Measurements from ENCODE around the gene KDM2A.

Gene KDM2A

DNA sequence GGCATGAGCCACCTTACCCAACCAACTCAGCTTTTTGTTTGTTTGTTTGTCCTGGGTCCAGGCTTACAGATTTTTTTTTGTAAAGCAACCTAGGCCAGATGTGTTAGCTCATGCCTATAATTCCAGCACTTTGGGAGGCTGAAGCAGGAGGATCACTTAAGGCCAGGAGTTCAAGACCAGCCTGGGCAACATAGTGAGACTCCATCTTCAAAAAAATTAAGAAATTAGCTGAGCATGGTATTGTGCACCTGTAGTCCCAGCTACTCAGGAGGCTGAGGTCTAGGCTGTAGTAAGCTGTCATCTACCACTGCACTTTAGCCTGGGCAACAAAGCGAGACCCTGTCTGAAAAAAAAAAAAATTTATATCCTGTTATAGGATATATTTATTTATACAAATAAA is 118.5 kb downstream of the KDM2A start:
- DNase-seq (ENCODE audit: low spot score): no peak

DNA sequence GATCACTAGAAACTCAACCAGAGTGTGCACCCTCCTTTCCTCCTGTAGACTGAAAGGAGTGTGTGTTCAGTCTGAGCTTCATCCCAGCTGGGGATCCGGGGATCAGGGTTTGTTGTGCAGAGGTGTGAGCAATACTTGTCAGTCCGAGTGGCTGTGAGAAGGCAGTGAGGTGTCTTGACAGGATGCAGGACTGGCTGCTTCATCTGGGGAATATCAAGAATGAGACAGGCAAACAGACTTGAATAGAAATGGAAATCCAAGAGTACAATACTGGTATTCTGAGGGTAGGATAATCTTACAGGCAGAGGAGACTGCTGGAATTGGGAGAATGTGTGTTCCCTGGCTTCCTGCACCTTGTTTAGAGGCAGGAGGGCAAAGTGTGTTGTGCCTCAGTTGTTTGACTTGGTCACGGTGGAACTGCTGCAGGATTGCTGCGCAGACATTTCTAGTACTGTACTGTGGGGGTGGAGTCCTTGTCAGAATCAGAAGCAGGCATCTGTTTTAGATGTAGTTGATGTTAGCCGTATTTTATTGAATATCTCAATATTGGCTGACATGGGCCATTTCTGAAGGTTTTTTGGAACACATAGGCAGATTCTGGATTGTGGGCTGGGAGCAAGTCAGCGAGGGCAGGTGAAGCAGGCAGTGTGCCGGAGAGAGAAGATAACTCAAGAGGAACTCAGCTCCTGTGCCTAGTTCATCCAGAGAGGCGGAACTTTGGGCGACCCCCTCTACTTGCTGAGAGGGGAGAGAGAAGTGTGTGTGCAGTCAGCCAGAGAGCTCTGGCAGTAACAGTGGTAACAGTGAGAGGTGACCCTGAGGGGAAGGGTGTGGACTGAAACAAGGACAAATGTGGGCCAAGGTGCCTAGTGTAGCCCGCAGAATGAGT is 120.1 kb downstream of the KDM2A start:
- no peak for DNase-seq (ENCODE audit: low spot score)

DNA sequence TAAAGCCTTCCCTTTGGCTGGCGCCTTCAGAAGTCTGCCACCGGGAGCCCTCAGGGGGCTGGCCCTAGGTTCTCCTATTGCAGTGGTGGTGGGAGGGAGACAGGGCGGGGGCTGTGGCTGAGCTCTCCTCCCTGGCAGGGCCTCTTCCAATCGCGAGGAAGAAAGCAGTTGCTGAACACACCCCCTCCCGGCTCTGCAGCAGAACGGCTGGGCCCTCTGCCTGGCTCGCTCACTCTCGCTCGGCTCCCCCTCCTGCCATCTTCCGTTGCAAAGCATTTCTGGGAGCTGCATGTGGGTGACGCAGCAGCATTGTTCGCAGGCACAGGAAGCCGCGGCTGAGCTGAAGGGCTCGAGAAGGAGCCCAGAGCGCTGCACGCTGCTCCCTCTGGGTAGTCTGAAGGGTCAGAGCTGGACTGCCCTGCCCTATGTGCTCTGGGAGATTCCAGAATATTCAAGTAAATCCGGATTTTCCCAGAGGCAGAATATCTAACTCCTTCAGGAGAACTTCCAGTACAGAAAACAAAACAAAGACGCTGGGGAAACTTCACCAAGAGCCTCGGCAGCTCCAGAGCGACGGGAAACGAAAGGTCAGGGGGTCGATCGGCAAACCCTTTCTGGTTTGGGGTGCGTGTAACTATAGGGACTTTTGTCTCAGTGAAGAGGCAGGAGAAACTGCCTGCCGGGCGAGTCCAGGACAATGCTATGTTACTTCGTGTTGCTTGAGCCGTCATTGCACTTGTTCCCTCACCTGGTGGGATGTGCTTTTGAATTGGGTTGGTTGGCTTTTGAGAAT is 120.9 kb downstream of the KDM2A start:
- DNase-seq (ENCODE audit: low spot score): peak; percentile 98

DNA sequence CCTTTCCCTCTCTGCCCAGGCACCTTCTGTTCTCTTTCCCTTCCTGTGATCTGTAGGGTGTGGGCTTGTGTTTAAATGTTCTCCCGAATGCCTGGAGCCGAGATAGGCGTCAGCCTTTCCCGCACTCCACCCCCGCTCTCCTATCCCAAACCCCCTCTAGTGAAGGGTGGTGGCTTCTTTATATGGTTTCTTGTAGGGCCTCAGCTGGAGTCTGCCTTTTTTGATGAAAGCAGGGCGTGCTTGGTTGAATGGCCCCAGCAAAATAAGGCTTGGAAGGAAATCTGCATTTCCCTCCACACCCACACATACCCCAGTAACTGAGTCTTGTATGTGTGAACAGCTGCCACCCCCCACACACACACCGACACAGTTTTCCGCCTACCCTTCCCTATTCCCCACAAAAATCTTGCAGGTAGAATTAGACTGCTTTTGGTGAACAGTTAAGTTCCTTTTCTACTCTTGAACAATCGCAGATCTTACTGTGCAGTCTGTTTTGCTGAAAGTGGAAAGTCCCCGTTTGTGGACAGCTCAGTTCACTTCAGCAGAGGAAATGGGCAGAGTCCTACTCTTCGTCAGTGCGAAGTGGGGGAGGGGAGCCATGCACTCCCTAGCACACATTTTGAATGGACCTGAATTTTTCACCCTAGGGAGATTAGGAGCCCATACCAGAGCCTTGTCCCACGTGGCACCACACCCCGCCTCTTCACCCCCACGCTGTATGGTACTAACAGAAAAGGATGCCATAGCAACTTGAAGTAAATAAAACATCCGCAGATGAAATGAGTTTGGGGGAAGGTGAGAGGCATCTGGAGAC is 121.7 kb downstream of the KDM2A start:
- DNase-seq (ENCODE audit: low spot score): peak; percentile 32

DNA sequence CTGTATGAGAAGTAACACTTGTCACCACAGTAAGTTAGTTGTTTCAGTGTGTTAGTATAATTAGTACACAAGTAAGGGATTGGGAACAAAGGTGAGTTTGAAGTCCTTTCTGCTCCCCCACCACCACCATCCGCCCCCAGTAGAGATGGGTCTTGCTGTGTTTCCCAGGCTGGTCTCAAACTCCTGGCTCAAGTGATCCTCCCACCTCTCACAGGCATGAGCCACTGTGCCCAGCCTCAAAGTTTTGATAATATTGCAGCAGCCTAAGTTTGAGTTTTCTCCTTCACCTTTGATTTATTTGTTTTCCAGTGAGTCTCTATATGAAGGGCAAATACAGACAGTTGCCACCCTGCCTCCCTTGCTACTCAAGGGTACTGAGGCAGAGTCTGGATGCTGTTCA is 123.5 kb downstream of the KDM2A start:
- no peak for DNase-seq (ENCODE audit: low spot score)

DNA sequence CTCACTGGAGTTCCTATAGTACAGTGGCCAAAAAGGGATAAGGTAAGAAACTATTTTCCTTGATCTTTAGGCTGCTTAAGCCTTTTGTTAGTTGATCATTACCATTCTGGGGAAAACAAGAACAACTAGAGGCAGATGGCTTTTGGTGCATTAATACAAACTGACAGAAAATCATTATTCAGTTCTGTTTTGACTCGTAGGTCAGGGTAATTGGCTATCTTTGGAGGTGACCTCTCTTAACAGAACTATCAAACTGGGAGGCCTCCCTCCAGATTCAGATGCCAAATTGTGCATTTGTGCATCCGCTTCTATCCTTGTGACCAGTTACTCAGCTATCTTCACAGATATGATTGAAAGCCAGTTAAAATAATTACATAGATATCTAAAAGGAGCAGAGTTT is 124.0 kb downstream of the KDM2A start:
- DNase-seq (ENCODE audit: low spot score): no peak

DNA sequence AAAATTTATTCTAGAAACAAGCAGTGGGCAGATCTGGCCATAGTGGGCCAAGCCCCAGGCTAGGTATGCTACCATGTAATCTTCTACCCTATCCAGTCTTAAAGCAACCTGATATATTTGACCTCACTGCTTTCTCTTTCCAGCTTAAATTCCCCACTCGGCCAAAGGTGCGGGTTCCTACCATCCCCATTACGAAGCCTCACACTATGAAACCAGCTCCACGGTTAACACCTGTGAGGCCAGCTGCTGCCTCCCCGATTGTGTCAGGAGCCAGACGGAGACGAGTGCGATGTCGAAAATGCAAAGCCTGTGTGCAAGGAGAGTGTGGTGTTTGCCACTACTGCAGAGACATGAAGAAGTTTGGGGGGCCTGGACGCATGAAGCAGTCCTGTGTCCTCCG is 126.0 kb downstream of the KDM2A start:
- DNase-seq (ENCODE audit: low spot score): no peak

DNA sequence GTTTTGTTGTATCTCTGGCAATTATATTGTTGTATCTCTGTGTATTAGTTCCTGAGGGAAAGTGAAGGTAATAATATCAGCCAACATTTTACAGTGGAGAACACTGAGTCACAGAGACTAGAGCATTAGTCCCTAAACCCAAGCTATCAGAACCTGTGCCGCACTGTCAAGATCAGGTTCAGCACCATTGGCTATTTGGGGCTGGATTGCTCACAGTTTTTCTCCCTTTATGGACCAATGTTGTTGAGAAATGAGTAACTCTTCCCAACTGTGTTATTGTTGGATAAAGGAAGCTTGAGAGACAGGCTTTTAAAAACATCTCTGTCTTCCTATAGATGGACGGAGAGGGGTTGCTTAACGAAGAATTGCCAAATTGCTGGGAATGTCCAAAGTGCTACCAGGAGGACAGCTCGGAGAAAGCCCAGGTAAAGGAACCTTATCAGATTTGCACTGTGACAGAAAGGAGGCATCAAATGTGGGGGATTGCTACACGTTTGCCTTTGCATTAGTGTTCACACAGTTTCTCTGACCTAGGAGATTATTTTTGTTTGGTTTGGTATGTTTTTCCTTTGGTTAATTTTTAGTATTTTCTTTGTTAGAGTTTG is 129.0 kb downstream of the KDM2A start:
- no peak for DNase-seq (ENCODE audit: low spot score)

DNA sequence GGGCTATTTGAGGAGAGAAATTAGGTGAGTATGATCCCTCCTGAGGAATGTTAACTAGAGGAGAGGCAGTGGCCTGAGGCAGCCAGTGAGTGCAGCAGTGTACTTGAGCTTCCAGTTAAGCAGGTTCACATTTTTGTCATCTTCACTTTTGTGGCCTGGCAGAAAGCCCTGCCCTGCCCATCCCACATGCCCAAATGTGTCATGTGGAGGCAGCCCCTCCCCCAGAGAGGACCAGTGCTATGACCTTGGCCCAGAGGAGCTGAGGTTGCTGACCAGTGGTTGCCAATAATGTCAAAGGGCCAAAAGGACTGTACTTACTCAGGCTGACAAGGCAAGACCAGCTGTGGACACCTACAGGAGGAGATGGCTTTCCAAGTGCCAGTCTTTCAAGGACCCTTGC is 129.6 kb downstream of the KDM2A start:
- DNase-seq (ENCODE audit: low spot score): peak; percentile 26

DNA sequence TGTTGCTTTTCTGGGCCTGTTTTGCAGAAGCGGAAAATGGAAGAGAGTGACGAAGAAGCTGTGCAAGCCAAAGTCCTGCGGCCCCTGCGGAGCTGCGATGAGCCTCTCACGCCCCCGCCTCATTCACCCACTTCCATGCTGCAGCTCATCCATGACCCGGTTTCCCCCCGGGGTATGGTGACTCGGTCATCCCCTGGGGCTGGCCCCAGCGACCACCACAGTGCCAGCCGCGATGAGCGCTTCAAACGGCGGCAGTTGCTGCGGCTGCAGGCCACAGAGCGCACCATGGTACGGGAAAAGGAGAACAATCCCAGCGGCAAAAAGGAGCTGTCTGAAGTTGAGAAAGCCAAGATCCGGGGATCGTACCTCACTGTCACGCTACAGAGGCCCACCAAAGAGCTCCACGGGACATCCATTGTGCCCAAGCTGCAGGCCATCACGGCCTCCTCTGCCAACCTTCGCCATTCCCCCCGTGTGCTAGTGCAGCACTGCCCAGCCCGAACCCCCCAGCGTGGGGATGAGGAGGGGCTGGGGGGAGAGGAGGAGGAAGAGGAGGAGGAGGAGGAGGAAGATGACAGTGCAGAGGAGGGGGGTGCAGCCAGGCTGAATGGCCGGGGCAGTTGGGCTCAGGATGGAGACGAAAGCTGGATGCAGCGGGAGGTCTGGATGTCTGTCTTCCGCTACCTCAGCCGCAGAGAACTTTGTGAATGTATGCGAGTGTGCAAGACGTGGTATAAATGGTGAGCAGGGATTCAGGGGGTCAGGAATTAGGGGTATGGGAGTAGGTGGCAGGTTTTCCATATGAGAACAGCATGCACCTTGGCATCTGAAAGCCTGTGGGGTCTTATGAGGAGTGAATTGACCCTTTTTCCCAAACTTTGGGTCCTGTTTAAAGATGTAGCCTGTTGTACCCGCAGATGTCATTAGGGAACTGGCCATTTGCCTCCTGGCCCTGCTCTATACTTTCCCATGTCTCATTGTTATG is 131.3 kb downstream of the KDM2A start:
- no peak for DNase-seq (ENCODE audit: low spot score)

DNA sequence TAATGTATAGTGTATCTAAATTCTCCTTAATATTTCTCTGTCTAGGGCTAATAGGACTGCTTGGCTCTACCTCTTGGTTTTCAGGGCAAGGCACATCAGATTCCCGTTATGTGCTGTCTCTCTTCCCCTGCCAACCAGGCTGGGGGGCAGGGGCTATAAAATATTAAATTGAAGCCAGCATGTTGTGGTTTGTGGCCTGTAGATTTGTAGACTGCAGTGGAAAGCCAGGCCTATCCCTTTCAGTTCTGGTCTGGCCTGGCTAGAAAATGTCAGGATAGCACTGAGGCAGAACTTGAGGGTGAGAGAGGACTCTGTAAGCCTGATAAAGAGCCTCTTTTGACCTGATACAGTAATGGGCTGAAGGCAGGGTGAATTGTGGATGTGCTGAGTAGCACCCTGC is 132.8 kb downstream of the KDM2A start:
- no peak for DNase-seq (ENCODE audit: low spot score)

DNA sequence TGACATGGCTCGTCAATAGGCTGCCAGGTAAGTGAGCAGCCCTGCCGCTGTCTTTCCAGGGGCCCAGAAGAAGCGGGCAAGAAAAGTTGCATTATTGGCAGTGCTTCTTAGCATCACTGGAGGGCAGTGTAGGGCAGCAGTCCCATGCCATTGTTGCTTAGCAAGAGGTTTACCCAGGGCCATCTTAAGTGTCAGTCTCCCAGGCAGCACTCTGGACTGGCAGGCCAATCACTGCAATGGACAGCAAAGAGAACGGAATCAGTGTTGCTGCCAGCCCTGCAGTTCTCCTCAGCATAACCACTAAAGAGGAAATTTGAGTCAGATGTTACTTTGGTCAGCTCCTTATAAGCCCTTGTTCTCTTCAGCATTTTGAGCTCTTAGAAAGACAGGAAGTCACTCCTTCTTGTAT is 133.8 kb downstream of the KDM2A start:
- no peak for DNase-seq (ENCODE audit: low spot score)

DNA sequence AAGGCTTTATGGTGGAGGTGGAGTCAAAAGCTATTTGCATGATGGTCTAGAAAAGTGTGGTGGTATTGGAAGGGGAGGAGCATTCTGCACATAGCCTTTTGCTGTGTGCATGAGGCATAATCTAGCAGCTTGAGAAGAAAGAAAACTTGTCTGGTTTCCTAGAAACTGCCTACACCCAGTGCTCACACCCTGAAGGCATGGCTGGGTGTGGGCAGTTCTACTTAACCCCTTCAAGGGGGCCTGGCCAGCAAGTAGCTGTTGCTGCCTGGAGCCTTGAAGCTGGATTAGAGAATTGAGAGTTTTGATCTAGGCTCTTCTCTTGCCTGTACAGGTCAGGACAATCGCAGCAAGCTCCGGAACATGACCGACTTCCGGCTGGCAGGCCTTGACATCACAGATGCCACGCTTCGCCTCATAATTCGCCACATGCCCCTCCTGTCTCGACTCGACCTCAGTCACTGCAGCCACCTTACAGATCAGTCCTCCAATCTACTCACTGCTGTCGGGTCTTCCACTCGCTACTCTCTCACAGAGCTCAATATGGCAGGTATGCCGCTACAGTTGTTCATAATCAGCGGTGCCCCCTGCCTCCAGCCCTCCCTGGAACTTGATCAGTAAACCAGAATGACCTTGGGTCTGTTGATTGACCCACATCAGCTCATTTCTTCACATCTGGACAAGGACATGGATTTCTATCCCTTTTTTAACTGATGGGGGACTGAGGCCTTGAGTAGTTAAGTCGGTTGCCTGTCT is 135.0 kb downstream of the KDM2A start:
- no peak for DNase-seq (ENCODE audit: low spot score)

DNA sequence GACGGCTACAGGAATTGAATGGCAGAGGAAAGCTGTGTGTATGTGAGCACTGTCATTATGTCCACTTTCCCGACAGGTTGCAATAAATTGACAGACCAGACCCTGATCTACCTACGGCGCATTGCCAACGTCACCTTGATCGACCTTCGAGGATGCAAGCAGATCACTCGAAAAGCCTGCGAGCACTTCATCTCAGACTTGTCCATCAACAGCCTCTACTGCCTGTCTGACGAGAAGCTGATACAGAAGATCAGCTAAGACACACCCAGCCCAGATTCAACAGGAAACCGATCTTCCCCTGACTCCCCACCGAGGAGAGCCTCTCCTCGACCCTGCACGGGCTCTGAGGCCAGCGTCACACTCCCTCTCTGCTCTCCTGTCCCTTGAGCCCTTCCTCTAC is 135.7 kb downstream of the KDM2A start:
- no peak for DNase-seq (ENCODE audit: low spot score)

DNA sequence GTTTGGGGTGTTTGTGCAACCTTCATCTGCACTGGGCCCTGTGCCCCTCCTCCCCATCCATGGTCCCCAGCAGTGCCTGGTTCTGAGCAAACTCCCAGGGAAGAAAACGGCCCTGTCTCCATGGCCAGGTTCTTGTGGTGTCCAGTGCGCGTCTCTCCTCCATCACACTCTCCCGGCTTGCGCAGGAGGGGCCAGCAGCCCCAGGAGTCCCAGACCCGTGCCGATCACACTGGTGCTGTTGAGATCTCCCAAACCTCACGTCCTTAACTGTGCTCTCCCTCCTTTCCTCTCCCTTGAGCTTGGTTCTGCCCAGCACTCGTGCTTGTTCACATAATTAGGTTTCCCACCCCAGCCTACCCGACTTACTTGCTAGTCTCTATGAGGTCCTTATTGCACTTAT is 136.3 kb downstream of the KDM2A start:
- DNase-seq (ENCODE audit: low spot score): no peak

DNA sequence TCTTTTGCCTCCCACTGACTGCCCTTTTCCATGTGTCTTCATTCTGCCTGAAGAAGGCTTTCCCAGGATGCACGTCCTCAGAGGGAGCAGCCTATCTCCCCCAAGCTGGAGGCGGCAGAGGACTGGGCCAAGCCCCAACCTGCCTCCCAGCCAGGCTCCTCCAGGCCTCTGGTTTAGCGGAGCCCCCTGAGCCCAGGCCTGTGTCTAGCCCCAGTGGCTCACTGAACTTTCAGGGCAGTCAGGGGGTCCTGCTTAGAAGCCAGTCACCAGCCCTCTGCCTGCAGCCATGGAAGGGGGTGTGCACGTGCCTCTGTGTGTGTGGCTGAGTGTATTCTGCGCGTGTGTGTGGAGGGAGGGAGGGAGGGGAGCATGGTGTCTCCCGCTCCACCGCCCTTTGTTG is 136.8 kb downstream of the KDM2A start:
- DNase-seq (ENCODE audit: low spot score): no peak

DNA sequence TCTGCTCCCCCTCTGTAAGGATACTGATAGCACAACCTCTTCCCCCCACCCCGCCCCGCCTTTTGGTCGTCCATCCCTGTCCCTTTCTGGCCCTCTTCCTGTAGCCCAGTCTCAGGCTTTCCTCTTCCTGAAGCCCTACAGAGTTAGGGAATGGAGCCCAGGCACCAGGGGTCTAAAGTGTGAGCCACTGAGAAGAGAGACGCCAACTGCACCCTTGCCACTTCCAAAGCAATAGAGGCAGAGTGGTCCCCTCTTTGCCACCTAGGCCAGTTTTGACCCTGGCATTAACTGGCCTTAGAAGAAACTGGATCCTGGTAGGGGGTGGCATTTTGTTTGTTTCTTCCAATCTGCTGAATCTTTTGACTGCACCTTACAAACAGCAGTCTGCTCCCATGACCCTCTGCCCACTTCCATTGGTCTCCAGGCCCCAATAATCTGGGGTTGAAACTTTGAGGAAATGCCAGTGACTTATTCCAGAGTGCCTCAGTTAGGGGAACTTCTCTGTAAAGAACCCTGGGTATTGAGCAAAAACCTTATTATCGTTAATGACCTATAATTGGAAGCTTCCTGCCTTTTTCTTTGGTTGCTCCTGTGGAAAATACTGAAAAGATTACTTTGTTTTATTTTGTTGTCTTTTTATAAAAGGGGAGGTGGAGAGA is 137.5 kb downstream of the KDM2A start:
- no peak for DNase-seq (ENCODE audit: low spot score)

DNA sequence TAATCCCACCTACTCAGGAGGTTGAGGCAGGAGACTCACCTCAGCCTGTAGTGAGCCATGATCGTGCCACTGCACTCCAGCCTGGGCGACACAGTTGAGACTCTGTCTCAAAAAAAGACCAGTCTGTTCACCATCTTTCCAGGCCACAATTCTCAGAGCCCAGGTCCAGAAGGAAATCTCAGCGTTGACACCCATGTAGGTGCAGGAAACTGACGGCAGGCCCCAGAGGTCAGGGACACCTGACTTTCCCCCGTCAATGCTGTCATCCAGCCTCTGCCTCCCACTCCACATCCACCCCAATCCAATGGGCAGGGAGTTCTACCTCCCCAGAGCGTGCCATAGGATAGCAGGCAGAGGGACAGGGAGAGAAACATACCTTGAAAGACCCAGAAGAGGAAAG is 141.3 kb downstream of the KDM2A start:
- no peak for DNase-seq (ENCODE audit: low spot score)

DNA sequence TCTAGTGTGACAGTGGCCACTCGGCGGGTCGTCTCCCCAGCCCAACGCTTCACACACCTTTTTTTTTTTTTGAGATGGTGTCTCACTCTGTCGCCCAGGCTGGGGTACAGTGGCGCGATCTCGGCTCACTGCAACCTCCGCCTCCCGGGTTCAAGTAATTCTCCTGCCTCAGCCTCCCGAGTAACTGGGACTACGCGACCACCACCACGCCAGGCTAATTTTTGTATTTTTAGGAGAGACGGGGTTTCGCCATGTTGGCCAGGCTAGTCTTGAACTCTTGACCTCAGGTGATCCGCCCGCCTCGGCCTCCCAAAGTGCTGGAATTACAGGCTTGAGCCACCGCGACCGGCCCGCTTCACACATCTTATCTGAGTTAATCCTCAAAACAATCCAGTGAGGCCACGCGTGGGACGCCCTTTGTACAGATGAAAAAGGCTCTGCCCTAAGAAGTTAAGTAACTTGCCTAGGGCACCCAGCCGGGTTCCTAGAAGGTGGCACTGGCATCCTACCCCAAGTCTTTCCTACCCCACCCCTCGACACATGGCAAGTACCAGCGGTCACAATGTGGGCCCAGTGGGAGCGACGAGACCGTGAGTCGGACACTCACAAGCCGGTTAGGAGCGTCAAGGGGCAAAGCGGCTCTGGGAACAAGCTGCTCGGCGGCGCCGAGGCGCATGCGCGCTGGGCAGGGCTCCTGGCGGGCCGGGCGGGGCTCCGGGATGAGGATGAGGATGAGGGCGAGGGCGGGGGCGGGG is 142.0 kb downstream of the KDM2A start:
- DNase-seq (ENCODE audit: low spot score): peak; percentile 51
